GM19455 (cell line): Measurements from ENCODE around the gene ELOVL1.
"Not testable (repeated sequence)": the region's sequence is repeated elsewhere in the genome, so short reads cannot be mapped to it uniquely, and the experiment has no call there.

Experiments used
- ATAC-seq: cut with Tn5 transposase; IDR thresholded peaks from one replicate; pipeline ENCODE4 v1.9.1; 2021; ENCODE audit not compliant: unreplicated experiment

ELOVL1 gene

DNA sequence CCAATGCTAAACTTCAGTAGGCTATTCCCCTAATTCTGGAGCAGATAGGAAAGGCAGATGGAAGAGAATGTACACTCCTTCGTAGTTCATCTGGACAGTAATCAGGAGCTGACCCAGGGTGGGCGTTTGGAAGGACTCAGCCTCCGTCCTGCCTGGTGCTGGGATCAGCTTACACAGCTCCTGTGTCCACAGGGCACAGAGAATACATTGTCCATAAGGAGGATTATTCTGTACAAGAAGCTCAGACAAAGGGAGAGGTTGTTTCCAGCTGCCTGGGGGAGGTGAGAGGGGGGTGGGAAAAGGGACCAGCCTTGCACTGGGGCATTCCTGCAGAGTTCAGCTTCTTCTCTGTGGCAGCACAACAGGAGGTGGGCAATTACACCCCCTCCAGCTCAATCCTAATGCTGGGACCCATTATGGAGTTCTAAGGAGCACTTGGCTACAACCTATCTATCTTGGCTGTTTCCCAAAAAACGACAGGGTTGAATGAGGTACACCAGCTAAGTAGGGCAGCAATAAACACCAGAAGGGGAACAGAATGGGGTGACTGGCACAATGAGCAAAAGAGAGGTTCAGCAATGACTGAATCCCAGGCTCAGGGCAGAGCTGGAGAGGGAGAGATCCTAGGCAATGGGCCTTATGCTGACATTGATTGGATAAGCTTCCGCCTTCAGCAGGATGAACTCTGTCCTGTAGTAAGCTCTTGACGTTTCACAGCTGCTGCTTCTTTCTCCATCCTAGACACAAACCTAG, 14.4 kb upstream of the ELOVL1 start:
- no peak for ATAC-seq

DNA sequence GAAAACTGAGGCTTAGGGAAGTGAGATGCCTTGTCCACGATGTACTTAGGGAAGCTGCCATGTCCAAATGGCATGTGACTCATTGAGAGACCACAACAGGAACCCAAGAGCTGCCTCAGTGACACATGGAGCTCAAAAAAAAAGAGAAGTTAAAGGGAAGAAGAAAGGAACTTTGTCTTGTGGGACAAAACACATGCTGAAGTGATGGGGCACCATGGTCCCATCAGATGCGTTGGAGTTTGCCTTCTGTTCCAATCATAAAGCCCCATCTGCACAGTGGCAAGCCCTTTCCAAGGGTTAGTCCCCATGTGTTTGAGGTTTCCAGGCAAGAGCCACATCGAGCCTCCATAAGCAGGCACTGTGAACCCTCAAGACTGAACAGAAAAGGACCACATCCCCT, 13.8 kb upstream of the ELOVL1 start:
- no peak for ATAC-seq

DNA sequence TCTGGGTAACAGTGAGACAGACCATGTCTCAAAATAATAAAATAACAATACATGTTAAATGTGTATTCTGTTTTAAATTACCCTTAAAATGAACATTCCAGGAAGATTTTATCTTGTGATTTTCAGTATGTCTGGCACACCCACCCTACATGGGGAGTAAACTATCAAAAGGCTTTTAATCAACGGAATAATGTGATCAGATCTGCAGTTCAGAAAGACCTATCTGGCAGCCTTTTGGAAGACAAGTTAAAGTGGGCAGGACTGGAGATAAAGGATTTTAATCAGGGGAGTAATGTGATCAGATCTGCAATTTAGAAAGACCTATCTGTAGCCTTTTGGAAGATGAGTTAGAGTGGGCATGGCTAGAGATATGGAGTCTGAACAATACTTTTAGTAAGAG, 11.7 kb upstream of the ELOVL1 start:
- ATAC-seq: no peak

DNA sequence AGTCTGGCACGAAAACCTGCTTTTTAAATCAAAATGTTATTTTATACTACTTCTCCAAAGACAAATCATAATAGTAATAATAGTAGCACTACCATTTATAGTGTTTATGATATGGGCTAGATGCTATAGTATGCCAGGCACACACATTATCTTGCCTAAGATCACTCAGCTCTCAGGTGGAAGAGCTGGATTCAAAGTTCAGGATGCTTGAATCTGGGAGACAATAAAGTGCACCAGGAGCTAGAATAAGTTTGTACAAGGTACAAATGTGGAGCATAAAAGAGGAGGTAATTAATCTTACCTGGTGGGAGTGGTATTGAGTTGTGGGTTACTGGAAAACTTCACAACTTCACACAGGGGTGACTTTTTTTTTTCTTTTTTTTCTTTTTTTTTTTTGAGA, 10.0 kb upstream of the ELOVL1 start:
- ATAC-seq: no peak

DNA sequence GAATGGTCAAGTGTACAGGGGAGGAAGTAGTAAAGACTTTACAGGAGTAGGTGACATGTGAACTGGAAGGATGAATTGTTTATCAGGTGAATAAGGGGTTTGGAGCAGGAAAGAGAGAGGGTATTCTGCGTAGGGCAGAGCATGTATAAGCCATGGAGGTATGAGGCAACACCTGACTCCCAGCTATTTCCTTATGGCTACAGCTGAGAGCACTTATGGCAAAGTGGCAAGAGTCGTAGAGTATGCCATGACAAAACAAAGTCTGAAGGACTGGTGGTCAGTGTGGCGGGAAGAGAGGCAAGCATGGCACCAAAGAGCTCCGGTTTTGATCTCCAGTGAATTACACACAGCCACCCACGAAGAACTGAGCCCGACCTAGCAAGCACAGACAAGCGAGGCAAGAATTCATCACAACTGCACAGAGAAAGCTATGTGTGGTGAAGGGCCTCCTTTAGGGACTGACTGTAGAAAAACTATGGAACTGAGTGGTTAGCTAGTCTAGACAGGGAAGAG, 9.0 kb upstream of the ELOVL1 start:
- ATAC-seq: no peak

DNA sequence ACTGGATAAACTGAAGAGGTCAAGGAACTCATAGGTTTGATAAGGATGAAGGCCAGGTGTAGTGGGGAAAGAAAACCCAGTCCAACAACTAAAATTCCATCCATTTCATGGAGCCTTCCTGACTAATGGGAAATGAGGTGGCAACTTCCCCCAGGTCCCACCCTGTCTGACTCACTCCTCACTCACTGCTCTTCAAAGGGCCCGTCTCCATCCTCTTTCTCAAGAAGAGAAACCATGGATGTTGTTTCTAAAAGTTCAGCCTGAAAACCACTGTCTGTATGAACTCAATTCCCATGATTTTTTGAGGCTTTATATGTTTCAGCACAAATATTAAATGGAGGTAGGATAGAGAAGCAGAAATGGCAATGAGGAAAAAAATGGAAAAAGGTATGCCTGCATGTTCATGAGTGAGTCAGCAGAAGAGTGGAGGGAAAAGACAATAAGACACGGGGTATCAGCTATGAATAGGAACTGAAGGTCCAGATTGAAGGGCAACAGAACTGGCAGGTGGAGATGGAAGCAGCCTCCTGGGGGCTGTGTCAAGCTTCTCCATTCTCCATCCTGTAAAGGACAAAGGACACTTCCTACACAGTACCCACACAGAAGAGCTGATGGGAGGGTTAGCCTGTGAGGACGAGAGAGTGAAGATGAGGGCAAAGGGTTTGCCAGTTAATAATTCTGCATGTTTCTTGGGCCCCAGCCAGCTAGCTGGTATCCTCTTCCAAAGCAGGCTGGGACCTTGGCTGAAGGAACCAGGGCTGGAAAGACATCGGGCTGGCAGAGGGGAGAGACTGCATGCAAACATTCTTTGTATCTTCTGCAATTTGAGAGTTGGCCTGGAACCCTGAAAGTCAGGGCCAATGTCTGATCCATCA, 5.5 kb upstream of the ELOVL1 start:
- no peak for ATAC-seq

DNA sequence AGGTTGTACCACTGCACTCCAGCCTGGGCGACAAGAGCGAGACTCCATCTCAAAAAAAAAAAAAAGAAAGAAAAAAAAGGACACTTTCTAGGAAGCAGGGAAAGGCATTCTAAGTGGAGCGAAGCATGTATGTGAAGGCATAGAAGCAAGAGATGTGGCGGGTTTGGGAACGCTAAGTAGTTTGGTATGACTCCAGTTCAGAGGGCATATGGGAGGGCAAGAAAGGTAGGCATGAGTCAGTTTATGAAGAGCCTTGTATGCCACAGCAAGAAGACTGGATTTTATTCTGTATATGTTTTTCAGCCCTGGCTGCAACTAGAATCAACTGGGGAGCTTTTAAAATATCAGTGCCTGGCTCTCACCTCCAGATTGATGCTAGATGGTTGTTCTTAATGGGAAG, 4.4 kb upstream of the ELOVL1 start:
- ATAC-seq: no peak

DNA sequence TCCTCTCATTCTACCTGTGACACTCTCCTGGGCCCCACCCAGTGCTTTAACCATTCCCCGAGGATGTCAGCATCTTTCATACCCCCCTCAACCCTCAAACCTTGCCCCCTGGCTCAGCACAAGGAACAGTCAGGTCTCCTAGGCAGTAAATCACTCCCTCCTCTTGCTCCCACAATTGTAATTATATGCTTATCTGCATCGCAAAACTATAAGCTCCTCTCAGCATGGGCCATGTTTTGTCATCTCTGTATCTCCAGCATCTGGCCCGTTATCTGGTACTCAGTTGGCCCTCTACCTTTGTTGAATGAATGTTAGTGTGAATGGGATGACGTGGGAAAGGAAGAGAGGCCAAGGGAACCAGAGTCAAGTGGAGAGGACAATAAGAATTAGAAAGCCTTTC, 2.8 kb upstream of the ELOVL1 start:
- no peak for ATAC-seq

DNA sequence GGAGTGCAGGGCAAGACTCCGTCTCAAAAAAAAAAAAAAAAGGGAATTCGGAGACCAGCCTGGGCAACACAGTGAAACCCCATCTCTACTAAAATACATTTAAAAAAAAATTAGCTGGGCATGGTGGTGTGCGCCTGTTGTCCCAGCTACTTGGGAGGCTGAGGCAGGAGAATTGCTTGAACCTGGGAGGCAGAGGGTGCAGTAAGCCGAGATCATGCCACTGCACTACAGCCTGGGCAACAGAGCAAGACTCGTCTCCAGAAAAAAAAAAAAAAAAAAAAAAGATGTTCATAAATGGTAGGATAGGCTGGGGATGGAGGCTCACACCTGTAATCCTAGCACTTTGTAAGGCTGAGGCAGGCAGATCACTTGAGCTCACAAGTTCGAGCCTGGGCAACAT, 2.0 kb upstream of the ELOVL1 start:
- ATAC-seq: not testable (repeated sequence)

DNA sequence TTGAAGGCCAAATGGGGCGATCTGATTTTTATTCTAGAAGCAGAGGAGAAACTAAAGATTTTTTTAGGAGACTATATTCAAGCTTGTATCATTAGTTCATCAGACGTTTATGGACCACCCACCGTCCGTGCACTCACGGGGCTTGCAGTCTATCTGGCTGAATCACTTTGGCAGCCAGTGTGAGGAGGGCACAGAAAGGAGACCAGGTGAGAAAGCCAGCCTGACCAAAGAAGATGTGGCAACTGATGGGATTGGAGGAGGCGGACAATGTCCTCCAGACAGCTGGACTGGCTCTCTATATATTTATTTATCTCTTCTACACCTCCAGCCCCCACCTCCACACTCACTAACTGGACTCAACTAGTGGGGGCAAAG, 822 bp upstream of the ELOVL1 start:
- no peak for ATAC-seq

DNA sequence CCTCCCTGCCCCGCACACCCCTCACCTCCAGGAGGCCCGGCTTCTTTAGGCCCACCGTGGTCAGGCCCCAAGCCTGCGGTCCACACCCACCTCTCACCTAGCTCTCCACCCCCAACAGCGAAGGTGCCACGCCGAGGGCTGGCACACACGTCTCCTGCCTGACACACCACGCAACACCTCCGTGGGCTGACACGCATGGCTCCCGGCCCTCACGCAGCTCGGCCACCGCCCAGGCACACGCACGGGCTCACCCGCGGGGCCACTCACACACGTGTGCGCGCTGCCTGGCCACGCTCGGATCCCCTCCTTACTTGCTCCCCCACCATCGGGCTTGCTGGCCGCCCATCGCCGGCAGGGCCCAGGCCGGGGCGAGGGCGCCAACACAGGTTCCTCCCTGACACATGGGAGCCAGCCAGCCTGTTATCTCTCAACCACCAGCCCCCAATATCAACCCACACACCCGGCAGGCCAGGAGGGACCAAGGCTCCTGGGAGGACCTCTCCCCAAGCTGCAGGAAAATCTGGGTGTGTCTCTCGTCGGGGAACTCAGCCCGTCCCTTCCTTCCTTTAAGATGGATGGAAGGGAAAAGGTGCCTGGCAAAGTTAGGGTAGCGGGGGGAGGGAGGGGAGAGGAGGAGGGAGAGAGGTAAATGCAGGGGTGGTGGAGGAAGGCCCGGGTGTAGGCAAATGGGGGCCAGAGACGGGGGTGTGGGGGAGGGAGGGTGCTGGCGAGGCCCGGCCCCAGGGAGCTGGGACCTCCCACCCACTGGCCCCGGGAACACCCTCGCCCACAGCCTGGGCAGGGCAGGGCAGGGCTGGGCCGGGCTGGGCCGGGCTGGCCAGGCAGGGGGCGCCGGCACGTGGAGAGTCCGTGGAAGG, 546 bp downstream of the ELOVL1 start:
- peak; percentile 37 for ATAC-seq

DNA sequence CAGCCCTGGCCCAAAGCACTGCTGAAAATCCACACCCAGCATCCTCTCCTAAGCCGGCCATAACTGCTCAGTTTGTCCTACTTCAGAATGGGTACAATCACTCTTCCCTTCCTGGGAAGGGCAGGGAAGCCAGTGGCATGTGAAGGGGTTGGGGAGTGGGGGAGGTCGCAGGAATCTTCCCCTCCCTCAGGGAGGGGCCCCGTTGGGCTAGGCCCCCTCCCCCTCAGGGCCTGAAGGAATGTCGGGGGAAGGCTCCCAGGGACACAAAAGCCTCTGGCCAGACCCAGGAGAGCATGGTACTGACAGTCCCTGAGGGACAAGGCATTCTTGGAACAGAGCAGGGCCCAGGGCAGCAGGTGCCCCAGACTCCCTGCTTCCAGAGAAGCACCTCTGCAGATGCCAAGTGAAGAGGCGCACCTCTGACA, 1.2 kb downstream of the ELOVL1 start:
- no peak for ATAC-seq

DNA sequence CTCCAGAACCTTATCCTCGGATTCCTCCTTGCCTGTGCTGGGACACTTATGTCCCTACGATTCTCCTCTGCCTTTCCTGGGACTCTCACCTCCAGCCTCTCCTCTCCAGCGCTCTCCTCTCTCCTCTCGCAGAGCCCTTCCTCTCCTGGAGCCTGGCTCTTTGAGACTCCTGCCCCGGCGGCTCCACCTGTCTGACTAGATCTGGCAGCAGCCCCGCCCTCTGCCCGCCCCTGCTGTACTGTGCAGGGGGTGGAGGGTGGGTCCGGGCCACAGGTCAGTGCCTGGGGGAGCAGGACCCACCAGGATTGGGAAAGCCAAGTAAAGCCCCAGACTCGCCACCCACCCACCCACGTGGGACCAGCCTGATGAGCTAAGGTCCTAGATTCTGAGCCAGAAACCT, 1.6 kb downstream of the ELOVL1 start:
- ATAC-seq: no peak

DNA sequence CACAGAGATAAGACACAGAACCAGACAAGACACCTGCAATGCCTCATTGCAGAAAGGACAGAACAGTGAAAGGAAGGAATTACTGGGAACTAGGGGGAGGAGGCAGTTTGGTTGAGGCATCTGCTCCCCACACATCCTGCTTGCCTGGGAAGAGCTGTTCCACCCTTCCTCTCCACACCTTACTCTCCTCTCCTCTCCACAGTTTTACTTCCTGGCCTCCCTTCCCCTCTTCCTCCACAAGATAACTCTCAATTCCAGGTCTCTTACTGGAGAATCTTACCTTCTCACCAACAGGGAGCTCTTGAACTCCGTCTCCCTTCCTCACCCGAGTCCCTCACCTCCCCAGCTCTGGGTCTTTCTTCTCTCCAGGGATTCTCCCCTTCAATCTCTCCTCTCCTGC, 2.1 kb downstream of the ELOVL1 start:
- no peak for ATAC-seq

DNA sequence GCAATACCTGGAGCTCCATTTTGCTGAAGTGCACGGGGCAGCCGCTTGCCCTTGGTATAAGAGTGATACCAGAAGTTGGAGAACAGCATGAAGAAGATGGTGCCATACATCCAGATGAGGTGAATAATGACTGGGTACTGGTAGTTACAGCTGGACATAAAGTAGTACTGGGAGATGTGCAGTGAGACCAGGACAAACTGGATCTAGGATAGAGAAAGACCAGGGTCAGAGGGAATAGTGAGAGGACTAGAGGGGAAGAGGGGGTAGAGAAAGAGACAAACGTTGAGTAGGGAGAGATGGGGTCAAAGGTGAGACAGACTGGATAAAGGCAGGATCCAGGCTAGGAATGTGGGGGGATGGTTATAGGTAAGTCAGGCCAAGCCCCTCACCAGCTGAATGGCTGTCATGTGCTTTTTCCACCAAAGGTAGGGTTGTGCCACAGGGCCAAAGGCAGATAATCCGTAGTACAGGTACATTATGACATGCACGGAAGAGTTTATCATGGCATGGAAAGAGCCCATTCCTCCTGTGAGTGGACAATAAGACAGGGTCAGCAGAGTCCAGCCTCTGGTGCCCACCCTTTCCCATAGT, 3.8 kb downstream of the ELOVL1 start:
- ATAC-seq: no peak

DNA sequence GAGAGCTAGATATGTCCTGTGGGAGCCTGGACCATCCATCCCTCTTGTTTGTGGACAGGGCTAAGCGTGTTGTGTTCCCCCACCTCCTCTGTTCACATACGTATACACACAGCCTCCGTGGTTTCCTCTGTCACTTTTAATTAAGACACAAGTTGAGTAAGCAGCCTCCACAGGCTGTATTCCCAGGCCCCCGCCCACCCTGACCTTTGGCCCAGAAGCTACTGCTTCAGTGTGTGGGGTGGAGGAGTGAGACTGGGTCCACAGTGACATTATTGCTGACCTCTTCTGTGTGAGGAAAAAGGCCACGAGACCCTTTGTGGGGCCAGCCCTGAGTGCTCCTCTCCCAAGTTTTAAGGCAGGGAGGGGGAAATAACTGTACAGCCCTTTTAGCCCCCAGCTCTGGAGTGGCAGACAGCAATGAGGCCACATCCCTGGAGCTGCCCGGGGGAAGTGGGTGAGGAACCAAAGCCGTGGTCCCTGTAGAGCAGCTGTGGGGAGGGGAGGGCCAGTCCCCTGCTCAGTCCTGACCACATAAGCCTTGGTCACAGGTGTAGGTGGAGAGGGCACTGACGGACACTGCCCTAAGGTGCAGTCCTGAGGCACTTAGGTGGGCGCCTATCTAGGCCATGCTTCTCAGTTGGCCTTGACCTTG, 4.4 kb downstream of the ELOVL1 start:
- ATAC-seq: no peak

DNA sequence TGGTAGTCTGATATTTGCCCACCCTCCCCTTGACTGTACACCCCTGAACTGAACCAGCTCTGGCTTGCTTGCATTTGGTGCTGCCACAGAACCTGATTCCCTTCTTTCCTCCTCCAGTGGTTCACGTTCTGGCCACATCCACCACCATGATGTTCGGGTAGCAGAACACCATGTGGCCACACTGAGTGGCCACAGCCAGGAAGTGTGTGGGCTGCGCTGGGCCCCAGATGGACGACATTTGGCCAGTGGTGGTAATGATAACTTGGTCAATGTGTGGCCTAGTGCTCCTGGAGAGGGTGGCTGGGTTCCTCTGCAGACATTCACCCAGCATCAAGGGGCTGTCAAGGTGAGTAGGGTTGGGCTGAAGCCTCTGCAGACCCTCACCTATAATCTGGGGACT, 7.2 kb downstream of the ELOVL1 start:
- ATAC-seq: no peak

DNA sequence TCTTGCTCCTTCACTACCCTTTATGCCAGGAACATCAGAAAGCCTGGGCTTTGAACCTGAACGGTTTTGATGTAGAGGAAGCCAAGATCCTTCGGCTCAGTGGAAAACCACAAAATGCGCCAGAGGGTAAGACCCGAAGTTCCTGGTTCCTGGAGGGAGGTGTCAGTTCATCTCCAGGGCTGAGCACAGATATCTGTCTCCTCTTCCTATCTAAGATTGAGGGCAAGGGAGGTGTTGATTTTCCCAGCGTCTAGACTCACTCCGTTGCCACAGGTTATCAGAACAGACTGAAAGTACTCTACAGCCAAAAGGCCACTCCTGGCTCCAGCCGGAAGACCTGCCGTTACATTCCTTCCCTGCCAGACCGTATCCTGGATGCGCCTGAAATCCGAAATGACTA, 8.1 kb downstream of the ELOVL1 start:
- ATAC-seq: no peak

DNA sequence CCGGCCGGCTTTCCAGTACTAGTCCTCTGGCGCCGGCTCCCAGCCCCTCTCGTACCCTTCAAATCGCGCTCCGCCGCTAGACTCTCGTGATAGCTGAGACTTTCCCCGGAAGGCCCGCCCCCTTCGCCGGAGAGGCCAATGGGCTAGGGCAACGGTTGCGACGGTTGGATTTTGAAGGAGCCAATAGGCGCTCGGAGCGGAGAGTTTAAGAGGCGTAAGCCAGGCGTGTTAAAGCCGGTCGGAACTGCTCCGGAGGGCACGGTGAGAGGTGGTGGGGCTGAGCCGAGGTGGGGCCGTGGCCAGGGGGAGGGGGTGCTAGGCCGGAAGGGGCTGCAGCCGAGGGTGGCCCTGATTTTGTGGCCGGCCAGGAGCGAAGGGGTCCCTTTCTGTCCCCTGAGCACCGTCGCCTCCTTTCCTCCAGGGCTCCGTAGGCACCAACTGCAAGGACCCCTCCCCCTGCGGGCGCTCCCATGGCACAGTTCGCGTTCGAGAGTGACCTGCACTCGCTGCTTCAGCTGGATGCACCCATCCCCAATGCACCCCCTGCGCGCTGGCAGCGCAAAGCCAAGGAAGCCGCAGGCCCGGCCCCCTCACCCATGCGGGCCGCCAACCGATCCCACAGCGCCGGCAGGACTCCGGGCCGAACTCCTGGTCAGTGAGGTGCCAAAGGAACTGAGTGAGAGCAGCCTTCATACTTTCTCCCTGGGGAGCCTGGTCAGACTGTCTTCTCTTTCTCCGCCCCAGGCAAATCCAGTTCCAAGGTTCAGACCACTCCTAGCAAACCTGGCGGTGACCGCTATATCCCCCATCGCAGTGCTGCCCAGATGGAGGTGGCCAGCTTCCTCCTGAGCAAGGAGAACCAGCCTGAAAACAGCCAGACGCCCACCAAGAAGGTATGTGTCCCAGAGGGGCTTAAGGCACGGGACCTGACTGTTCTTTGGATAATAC, 8.8 kb downstream of the ELOVL1 start, which contains the start of gene CDC20:
Gene CDC20, plus strand, starts transcription at position 236 of the 948 bp plus-strand sequence. Its CDS starts 235 bp downstream, at position 471.
- peak; percentile 91 for ATAC-seq
